Neural progenitor cell (in vitro differentiated cells): ENCODE measurements around the gene MMEL1. TPM values are rescaled to one million over a fixed set of nuclear protein-coding genes. Genes with fewer than 3 reads are reported as not detected.
"Not testable (repeated sequence)": the region's sequence is repeated elsewhere in the genome, so short reads cannot be mapped to it uniquely, and the experiment has no call there.

ENCODE experiments used
- DNase-seq: peaks from one replicate; pipeline ENCODE4 v3.0.0-alpha.2; 2016; ENCODE audit warnings: low spot score
- H2AFZ ChIP-seq: fragments of 200-600 bp; sonication (generic); replicated peaks from 2 replicates; pipeline ENCODE4 v1.6.1; 2016; ENCODE audit warnings: antibody characterized with exemption
- H3F3A ChIP-seq: fragments of 200-600 bp; sonication (generic); 2 replicates; pipeline ENCODE4 v1.6.1; 2016; ENCODE audit warnings: antibody characterized with exemption, low read depth
- H3K27ac ChIP-seq: fragments of 200-600 bp; sonication (generic); 2 replicates; pipeline ENCODE4 v1.5.1; 2016; ENCODE audit warnings: mild to moderate bottlenecking
- H3K27me3 ChIP-seq: fragments of 200-600 bp; sonication (generic); 2 replicates; pipeline ENCODE4 v1.6.1; 2016; ENCODE audit warnings: mild to moderate bottlenecking, moderate library complexity
- H3K36me3 ChIP-seq: fragments of 200-600 bp; sonication (generic); 2 replicates; pipeline ENCODE4 v1.5.1; 2016
- H3K4me1 ChIP-seq: fragments of 200-600 bp; sonication (generic); 2 replicates; pipeline ENCODE4 v1.6.1; 2016; ENCODE audit warnings: mixed run types
- H3K4me2 ChIP-seq: fragments of 200-600 bp; sonication (generic); 2 replicates; pipeline ENCODE4 v1.6.1; 2016
- H3K4me3 ChIP-seq: fragments of 200-600 bp; sonication (generic); 2 replicates; pipeline ENCODE4 v1.5.1; 2016
- H3K79me2 ChIP-seq: fragments of 200-600 bp; sonication (generic); 2 replicates; pipeline ENCODE4 v1.6.1; 2016; ENCODE audit warnings: low read depth
- H3K9ac ChIP-seq: fragments of 200-600 bp; sonication (generic); 2 replicates; pipeline ENCODE4 v1.6.1; 2016
- H3K9me3 ChIP-seq: fragments of 200-600 bp; sonication (generic); 2 replicates; pipeline ENCODE4 v1.5.1; 2016; ENCODE audit warnings: low read depth
- H4K20me1 ChIP-seq: fragments of 200-600 bp; sonication (generic); 2 replicates; pipeline ENCODE4 v1.6.1; 2016; ENCODE audit warnings: low read depth
- H3K27ac Mint-ChIP-seq: 3 replicates; pipeline ENCODE4 v1.8.0; 2021; ENCODE audit warnings: mixed read lengths
- H3K27me3 Mint-ChIP-seq: 2 replicates; pipeline ENCODE4 v1.8.0; 2022; ENCODE audit warnings: low read depth, mild to moderate bottlenecking, inconsistent platforms, moderate library complexity, mixed read lengths; ENCODE audit not compliant: insufficient read depth
- H3K36me3 Mint-ChIP-seq: 3 replicates; pipeline ENCODE4 v1.8.0; 2021; ENCODE audit warnings: mixed read lengths
- H3K4me1 Mint-ChIP-seq: 3 replicates; pipeline ENCODE4 v1.8.0; 2021; ENCODE audit warnings: mixed read lengths
- H3K4me3 Mint-ChIP-seq: 3 replicates; pipeline ENCODE4 v1.8.0; 2021; ENCODE audit warnings: mild to moderate bottlenecking, moderate library complexity, mixed read lengths
- H3K9me3 Mint-ChIP-seq: 3 replicates; pipeline ENCODE4 v1.8.0; 2020; ENCODE audit warnings: mixed read lengths
- EZH2 ChIP-seq: fragments of 200-600 bp; sonication (generic); IDR thresholded peaks from 2 replicates; pipeline ENCODE4 v1.6.1; 2017; ENCODE audit warnings: antibody characterized with exemption, mild to moderate bottlenecking, moderate library complexity
- EZH2phosphoT487 ChIP-seq: fragments of 200-600 bp; sonication (generic); IDR thresholded peaks from 2 replicates; pipeline ENCODE4 v1.6.1; 2017; ENCODE audit warnings: antibody characterized with exemption
- total RNA-seq: library from RNA; depleted of rRNA; stranded (reverse); fragments of >200 nt; gene quantifications from 2 replicates; pipeline ENCODE4 v1.2.3, GENCODE V29; 2015; ENCODE audit warnings: low replicate concordance
- TF ChIP-seq, protein P1 (sequence below): fragments of 200-600 bp; sonication (generic); IDR thresholded peaks from 2 replicates; pipeline ENCODE4 v1.5.1; 2017; ENCODE audit warnings: antibody characterized with exemption, mild to moderate bottlenecking

Gene MMEL1
- total RNA-seq, 1 donor from 2014 or later: 0.19 TPM

GRCh38 chr1:2627746-2628145 lies 5.1 kb downstream of the MMEL1 start:
- H3K36me3 ChIP-seq: no peaks in the 10 kb centered on the region
- H3K4me2 ChIP-seq: no peak overlapping the region
- no peaks in the 10 kb centered on the region for H3K79me2 ChIP-seq
- Mint-ChIP-seq H3K27ac (no peak overlapping the region), H3K9me3 (peaks cover 8% of the 10 kb centered on the region), H3K4me1 (peaks cover 19% of the 10 kb centered on the region), H3K27me3 (peaks cover 37% of the 10 kb centered on the region), H3K36me3 (peaks cover 6% of the 10 kb centered on the region), H3K4me3 (peak overlapping the region; percentile 75)
- no peak overlapping the region for H3K4me3 ChIP-seq
- H3K4me1 ChIP-seq: peaks cover 5% of the 10 kb centered on the region
- H2AFZ ChIP-seq: no peak overlapping the region
- no peak for DNase-seq
- no peaks in the 10 kb centered on the region for H4K20me1 ChIP-seq
- H3K27me3 ChIP-seq: peaks cover 70% of the 10 kb centered on the region
- H3K27ac ChIP-seq: no peak overlapping the region
- TF ChIP-seq, protein P1, sequence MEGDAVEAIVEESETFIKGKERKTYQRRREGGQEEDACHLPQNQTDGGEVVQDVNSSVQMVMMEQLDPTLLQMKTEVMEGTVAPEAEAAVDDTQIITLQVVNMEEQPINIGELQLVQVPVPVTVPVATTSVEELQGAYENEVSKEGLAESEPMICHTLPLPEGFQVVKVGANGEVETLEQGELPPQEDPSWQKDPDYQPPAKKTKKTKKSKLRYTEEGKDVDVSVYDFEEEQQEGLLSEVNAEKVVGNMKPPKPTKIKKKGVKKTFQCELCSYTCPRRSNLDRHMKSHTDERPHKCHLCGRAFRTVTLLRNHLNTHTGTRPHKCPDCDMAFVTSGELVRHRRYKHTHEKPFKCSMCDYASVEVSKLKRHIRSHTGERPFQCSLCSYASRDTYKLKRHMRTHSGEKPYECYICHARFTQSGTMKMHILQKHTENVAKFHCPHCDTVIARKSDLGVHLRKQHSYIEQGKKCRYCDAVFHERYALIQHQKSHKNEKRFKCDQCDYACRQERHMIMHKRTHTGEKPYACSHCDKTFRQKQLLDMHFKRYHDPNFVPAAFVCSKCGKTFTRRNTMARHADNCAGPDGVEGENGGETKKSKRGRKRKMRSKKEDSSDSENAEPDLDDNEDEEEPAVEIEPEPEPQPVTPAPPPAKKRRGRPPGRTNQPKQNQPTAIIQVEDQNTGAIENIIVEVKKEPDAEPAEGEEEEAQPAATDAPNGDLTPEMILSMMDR: no peak
- TF ChIP-seq EZH2 (no peak), EZH2phosphoT487 (no peak)
- peaks cover 19% of the 10 kb centered on the region for H3F3A ChIP-seq
- H3K9ac ChIP-seq: no peak overlapping the region
- H3K9me3 ChIP-seq: no peaks in the 10 kb centered on the region

- not testable (repeated sequence) for H3K4me2 ChIP-seq, H4K20me1 ChIP-seq, H3K36me3 Mint-ChIP-seq, DNase-seq, H3K4me1 ChIP-seq, H3K4me3 Mint-ChIP-seq, H3K27ac ChIP-seq, H3K4me3 ChIP-seq, H3K9me3 ChIP-seq, H3K9me3 Mint-ChIP-seq, H3K27ac Mint-ChIP-seq, H3K9ac ChIP-seq, H3K36me3 ChIP-seq, H2AFZ ChIP-seq, H3K79me2 ChIP-seq
- Histone ChIP-seq H3F3A (peaks cover 13% of the 10 kb centered on the region), H3K27me3 (peaks cover 82% of the 10 kb centered on the region)
- Mint-ChIP-seq H3K27me3 (peaks cover 33% of the 10 kb centered on the region), H3K4me1 (peaks cover 14% of the 10 kb centered on the region)
Observed at GRCh38 chr1:2625748-2626147, 7.1 kb downstream of the MMEL1 start.

GRCh38 chr1:2625311-2625710 lies 7.5 kb downstream of the MMEL1 start:
- no peaks in the 10 kb centered on the region for H3K9me3 ChIP-seq
- Mint-ChIP-seq H3K36me3 (peaks cover under 1% of the 10 kb centered on the region), H3K27ac (no peak overlapping the region), H3K27me3 (peaks cover 28% of the 10 kb centered on the region), H3K9me3 (peaks cover 5% of the 10 kb centered on the region), H3K4me1 (peaks cover 9% of the 10 kb centered on the region), H3K4me3 (no peak overlapping the region)
- no peaks in the 10 kb centered on the region for H3K36me3 ChIP-seq
- H4K20me1 ChIP-seq: no peaks in the 10 kb centered on the region
- H3F3A ChIP-seq: peaks cover 9% of the 10 kb centered on the region
- H3K27ac ChIP-seq: no peak overlapping the region
- peaks cover 5% of the 10 kb centered on the region for H3K4me1 ChIP-seq
- no peak overlapping the region for H3K9ac ChIP-seq
- H3K27me3 ChIP-seq: peaks cover 78% of the 10 kb centered on the region
- no peaks in the 10 kb centered on the region for H3K79me2 ChIP-seq
- no peak for DNase-seq
- TF ChIP-seq, protein P1: no peak
- TF ChIP-seq EZH2phosphoT487: no peak
- TF ChIP-seq EZH2: no peak
- H3K4me3 ChIP-seq: no peak overlapping the region
- no peak overlapping the region for H3K4me2 ChIP-seq
- H2AFZ ChIP-seq: no peak overlapping the region

GRCh38 chr1:2624735-2625300 lies 8.0 kb downstream of the MMEL1 start:
- no peak overlapping the region for H2AFZ ChIP-seq
- no peak overlapping the region for H3K9ac ChIP-seq
- H4K20me1 ChIP-seq: no peaks in the 10 kb centered on the region
- no peak overlapping the region for H3K27ac Mint-ChIP-seq
- DNase-seq: no peak
- H3K4me2 ChIP-seq: no peak overlapping the region
- peaks cover 4% of the 10 kb centered on the region for H3F3A ChIP-seq
- peaks cover 4% of the 10 kb centered on the region for H3K9me3 Mint-ChIP-seq
- H3K4me1 Mint-ChIP-seq: peaks cover 5% of the 10 kb centered on the region
- H3K36me3 Mint-ChIP-seq: no peaks in the 10 kb centered on the region
- TF ChIP-seq, protein P1: no peak
- no peak for TF ChIP-seq EZH2phosphoT487
- no peak for TF ChIP-seq EZH2
- H3K27ac ChIP-seq: no peak overlapping the region
- no peak overlapping the region for H3K4me3 Mint-ChIP-seq
- H3K9me3 ChIP-seq: no peaks in the 10 kb centered on the region
- H3K79me2 ChIP-seq: no peaks in the 10 kb centered on the region
- H3K36me3 ChIP-seq: no peaks in the 10 kb centered on the region
- peaks cover 23% of the 10 kb centered on the region for H3K27me3 Mint-ChIP-seq
- H3K27me3 ChIP-seq: peaks cover 78% of the 10 kb centered on the region
- H3K4me1 ChIP-seq: peaks cover 5% of the 10 kb centered on the region
- H3K4me3 ChIP-seq: no peak overlapping the region
